ENCODE results near the gene NAT10.

Gene NAT10

DNA sequence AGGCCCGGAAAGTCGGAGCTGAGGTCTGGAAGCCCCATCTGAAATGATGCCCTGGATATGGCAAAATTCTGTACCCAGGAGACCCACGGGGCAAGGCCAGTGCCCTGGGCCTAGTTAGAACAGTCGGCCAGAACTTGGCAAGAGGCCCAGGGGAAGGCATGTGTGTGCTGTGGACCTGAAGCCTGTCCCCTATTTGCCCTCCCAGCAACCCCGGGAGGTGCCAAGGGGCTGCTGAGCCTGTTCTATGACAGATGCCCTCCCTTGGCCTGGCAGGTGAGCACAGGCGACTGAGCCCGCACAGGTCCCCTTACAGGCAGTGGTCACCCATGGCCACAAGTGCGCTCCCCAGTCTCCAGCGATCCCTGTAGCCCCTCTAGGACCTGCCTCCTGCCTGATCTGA, 51.7 kb downstream of the NAT10 start:
- no CpG with 5 or more reads among the region's 9 CpGs for WGBS (ENCODE audit: insufficient coverage, insufficient read length)
- no peaks in the 10 kb centered on the region for H3K36me3 ChIP-seq (ENCODE audit: control insufficient read depth, insufficient read depth, low read length)

DNA sequence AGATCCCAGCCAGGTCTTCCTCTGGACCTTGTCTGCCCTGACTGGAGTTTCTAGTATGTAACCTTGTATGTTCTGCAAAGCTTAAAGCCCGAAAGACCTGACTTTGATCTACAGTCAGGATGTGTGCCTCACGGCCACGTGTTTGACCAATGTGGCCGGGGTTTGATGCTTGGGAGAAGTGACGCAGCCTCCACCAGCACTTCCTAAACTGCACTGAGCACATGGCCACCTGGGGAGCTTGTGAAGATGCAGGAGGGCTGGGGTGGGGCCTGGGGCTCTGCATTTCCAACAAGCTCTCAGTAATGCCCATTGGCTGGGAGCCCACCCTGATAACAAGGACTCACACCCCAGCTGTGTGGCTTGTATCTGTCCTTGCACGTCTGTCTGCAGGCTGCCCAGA, 53.2 kb downstream of the NAT10 start:
- no peak for DNase-seq (ENCODE audit: low read depth, low spot score)
- no peaks in the 10 kb centered on the region for H3K4me1 ChIP-seq (ENCODE audit: control insufficient read depth, insufficient read depth, low read length)
- no peaks in the 10 kb centered on the region for H3K27me3 ChIP-seq (ENCODE audit: control insufficient read depth, insufficient read depth, low read length)
- no peaks in the 10 kb centered on the region for H3K9me3 ChIP-seq (ENCODE audit: control insufficient read depth, insufficient read depth, low read length)
- H3K36me3 ChIP-seq (ENCODE audit: control insufficient read depth, insufficient read depth, low read length), result peaks cover 3% of the 10 kb centered on the region
- H3K27ac ChIP-seq (ENCODE audit: low read length), result no peak overlapping the region
- H3K4me3 ChIP-seq (ENCODE audit: low read length), result no peak overlapping the region
- no CpG with 5 or more reads among the region's 6 CpGs for WGBS (ENCODE audit: insufficient coverage, insufficient read length)

More for the DNA sequence above, 51.7 kb downstream of the NAT10 start:
- H3K9me3 ChIP-seq (ENCODE audit: control insufficient read depth, insufficient read depth, low read length), result no peaks in the 10 kb centered on the region
- no peak overlapping the region for H3K27ac ChIP-seq (ENCODE audit: low read length)
- H3K4me3 ChIP-seq (ENCODE audit: low read length), result no peak overlapping the region
- H3K4me1 ChIP-seq (ENCODE audit: control insufficient read depth, insufficient read depth, low read length), result no peaks in the 10 kb centered on the region
- no peaks in the 10 kb centered on the region for H3K27me3 ChIP-seq (ENCODE audit: control insufficient read depth, insufficient read depth, low read length)
- DNase-seq (ENCODE audit: low read depth, low spot score), result no peak

DNA sequence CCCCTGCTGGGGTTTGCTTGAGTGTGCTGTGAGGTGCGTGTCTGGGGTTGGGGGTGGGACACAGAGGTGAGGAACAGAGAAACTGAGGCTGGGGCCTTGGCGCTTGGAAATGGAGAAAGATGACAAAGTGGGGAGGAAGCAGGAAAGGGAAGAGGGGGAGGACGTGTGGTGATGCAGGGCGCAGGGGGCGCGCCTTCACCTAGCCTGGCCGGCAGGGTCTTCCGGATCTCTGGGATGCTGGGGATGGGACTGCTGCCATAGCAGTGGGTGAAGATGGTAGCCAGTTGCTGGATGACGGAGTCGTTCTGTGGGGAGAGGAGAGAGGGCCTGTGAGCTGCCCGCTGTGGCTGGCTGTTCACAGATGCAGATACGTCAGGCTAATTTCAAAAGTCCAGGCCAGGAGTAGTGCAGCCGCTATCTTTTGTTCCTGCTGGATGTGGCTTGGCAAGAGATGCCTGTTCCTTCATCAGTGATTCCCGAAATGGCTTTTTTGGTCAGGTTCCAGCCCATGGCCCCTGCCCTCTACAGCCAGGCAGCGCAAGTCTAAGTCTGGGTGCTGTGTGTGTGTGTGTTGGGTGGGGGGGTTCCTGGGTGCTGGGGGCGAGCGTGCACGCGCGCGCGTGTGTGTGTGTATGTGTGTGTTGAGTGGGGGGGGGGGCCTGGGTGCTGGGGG, 54.8 kb downstream of the NAT10 start:
- no peaks in the 10 kb centered on the region for H3K9me3 ChIP-seq (ENCODE audit: control insufficient read depth, insufficient read depth, low read length)
- no peak for DNase-seq (ENCODE audit: low read depth, low spot score)
- H3K27me3 ChIP-seq (ENCODE audit: control insufficient read depth, insufficient read depth, low read length), result no peaks in the 10 kb centered on the region
- H3K4me1 ChIP-seq (ENCODE audit: control insufficient read depth, insufficient read depth, low read length), result no peaks in the 10 kb centered on the region
- H3K4me3 ChIP-seq (ENCODE audit: low read length), result no peak overlapping the region
- H3K27ac ChIP-seq (ENCODE audit: low read length), result no peak overlapping the region
- H3K36me3 ChIP-seq (ENCODE audit: control insufficient read depth, insufficient read depth, low read length), result peaks cover 3% of the 10 kb centered on the region
- no CpG with 5 or more reads among the region's 22 CpGs for WGBS (ENCODE audit: insufficient coverage, insufficient read length)

DNA sequence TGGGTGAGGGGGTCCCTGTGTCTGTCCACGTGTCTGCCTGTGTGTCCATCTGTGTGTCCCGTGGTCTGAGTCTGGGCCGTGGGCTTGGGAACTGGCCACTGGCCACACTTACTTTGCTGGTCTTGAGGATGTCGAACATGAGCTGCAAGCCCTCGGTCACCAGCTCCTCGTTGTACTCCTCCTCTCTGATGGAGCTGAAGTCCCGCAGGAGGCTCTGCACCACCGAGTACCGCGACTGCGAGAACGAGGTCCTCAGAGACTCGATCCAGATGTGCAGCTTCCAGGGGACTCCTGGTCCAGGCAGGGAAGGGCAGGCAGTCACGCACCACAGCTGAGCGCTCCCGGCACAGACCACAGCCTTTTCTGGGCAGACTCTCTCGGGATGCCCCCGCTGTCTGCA, 55.4 kb downstream of the NAT10 start:
- no CpG with 5 or more reads among the region's 18 CpGs for WGBS (ENCODE audit: insufficient coverage, insufficient read length)
- Histone ChIP-seq H3K4me1 (ENCODE audit: control insufficient read depth, insufficient read depth, low read length) (no peaks in the 10 kb centered on the region), H3K27ac (ENCODE audit: low read length) (no peak overlapping the region), H3K27me3 (ENCODE audit: control insufficient read depth, insufficient read depth, low read length) (no peaks in the 10 kb centered on the region), H3K4me3 (ENCODE audit: low read length) (no peak overlapping the region), H3K36me3 (ENCODE audit: control insufficient read depth, insufficient read depth, low read length) (peaks cover 3% of the 10 kb centered on the region), H3K9me3 (ENCODE audit: control insufficient read depth, insufficient read depth, low read length) (no peaks in the 10 kb centered on the region)
- DNase-seq (ENCODE audit: low read depth, low spot score), result no peak

DNA sequence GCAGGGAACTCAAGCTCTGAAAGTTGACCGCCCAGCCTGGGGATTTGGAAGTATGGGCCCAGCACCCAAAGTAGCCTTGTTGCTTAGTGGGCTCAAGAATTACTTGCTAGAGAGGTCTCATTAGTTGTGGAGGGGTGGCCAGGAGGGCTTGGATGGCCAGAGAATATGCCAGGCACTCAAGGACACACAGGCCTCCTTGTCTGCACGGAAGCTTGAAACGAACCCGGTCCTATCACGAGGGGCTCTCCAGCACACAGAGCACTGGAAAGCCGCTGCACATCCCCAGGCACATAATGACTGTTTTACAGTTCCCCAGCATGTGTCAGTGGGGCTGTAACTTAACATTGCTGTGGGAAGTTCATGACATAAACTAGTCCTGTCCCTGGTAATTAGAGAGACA, 55.9 kb downstream of the NAT10 start:
- H3K4me3 ChIP-seq (ENCODE audit: low read length), result no peak overlapping the region
- H3K4me1 ChIP-seq (ENCODE audit: control insufficient read depth, insufficient read depth, low read length), result no peaks in the 10 kb centered on the region
- no peak overlapping the region for H3K27ac ChIP-seq (ENCODE audit: low read length)
- DNase-seq (ENCODE audit: low read depth, low spot score), result no peak
- no peaks in the 10 kb centered on the region for H3K27me3 ChIP-seq (ENCODE audit: control insufficient read depth, insufficient read depth, low read length)
- WGBS (ENCODE audit: insufficient coverage, insufficient read length), result no CpG with 5 or more reads among the region's 6 CpGs
- no peaks in the 10 kb centered on the region for H3K9me3 ChIP-seq (ENCODE audit: control insufficient read depth, insufficient read depth, low read length)
- peaks cover 3% of the 10 kb centered on the region for H3K36me3 ChIP-seq (ENCODE audit: control insufficient read depth, insufficient read depth, low read length)

DNA sequence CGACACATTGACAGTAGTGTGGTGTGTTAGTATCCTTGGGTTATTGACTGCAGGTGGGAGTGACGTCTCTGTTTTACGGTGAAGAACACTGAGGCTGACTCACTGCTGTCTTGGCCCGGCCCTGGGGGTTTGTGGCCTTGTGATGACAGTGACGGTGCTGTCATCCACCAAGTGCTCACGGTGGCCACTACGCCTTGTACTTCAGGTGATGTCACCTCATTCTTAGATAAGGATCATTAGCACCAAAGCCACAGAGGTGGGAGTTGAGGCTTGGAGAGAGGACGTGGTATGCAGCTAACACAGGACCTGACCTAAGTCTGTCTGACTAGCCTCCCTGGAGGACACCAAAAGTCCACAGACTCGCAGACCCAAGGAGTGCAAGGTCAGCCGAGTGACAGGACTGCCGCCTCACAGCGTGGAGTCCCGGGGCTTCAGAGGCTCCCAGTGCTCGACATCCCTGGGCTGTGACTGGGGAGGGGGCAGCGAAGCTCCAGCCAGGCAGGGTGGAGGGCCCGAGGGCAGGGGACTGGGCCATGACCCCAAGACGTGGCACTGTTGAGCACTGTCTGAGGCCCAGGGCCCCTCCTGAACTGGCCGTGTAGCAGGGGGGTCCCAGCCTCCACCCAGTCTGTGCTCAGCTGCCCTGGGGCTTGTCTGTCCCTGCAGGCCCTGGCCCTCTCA, 56.5 kb downstream of the NAT10 start:
- Histone ChIP-seq H3K4me1 (ENCODE audit: control insufficient read depth, insufficient read depth, low read length) (no peaks in the 10 kb centered on the region; the same call in 1 of the 2 replicates), H3K9me3 (ENCODE audit: control insufficient read depth, insufficient read depth, low read length) (no peaks in the 10 kb centered on the region), H3K27me3 (ENCODE audit: control insufficient read depth, insufficient read depth, low read length) (no peaks in the 10 kb centered on the region), H3K27ac (ENCODE audit: low read length) (no peak overlapping the region), H3K36me3 (ENCODE audit: control insufficient read depth, insufficient read depth, low read length) (peaks cover 3% of the 10 kb centered on the region), H3K4me3 (ENCODE audit: low read length) (no peak overlapping the region)
- DNase-seq (ENCODE audit: low read depth, low spot score), result no peak
- WGBS (ENCODE audit: insufficient coverage, insufficient read length), result no CpG with 5 or more reads among the region's 18 CpGs

DNA sequence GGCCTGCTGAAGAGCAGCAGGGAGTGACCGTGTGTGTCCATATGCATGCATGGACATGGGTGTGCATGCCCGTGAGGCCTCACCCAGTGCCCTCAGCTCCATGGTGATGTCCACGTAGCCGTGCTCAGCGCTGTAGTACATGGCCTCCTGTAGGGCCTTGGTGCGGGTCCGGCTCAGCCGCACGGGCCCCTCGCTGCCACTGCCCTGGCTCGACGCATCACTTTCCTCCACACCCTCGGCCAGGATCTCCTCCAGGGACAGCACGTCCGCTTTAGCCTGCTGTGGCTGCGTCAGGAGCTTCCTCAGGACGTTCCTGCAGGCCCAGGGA, 57.0 kb downstream of the NAT10 start:
- Histone ChIP-seq H3K4me1 (ENCODE audit: control insufficient read depth, insufficient read depth, low read length) (no peaks in the 10 kb centered on the region; the same call in 1 of the 2 replicates), H3K9me3 (ENCODE audit: control insufficient read depth, insufficient read depth, low read length) (no peaks in the 10 kb centered on the region), H3K36me3 (ENCODE audit: control insufficient read depth, insufficient read depth, low read length) (peaks cover 3% of the 10 kb centered on the region), H3K4me3 (ENCODE audit: low read length) (no peak overlapping the region), H3K27ac (ENCODE audit: low read length) (no peak overlapping the region), H3K27me3 (ENCODE audit: control insufficient read depth, insufficient read depth, low read length) (no peaks in the 10 kb centered on the region)
- DNase-seq (ENCODE audit: low read depth, low spot score), result no peak
- no CpG with 5 or more reads among the region's 17 CpGs for WGBS (ENCODE audit: insufficient coverage, insufficient read length)

DNA sequence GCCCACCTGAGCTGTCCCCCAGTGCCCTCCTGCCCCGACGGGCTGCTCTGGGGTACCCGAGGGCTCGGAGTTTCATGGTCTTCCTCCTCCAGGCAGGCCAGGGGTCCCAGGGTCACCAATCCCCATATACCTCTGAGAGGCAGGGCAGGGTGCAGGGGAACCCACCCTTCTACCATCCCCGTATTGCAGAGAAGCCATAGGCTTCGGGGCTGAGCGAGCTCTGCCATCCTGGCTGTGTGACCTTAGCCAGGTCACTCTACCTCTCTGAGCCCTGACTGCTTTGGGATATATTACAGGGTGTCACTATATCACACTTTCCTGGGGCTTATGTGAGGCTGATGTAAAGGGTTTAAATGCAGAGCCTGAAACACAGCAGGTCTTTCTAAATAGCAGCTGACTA, 57.4 kb downstream of the NAT10 start:
- Histone ChIP-seq H3K4me1 (ENCODE audit: control insufficient read depth, insufficient read depth, low read length) (no peaks in the 10 kb centered on the region; the same call in 1 of the 2 replicates), H3K27ac (ENCODE audit: low read length) (no peak overlapping the region), H3K27me3 (ENCODE audit: control insufficient read depth, insufficient read depth, low read length) (no peaks in the 10 kb centered on the region), H3K4me3 (ENCODE audit: low read length) (no peak overlapping the region), H3K36me3 (ENCODE audit: control insufficient read depth, insufficient read depth, low read length) (peaks cover 3% of the 10 kb centered on the region), H3K9me3 (ENCODE audit: control insufficient read depth, insufficient read depth, low read length) (no peaks in the 10 kb centered on the region)
- DNase-seq (ENCODE audit: low read depth, low spot score), result no peak
- WGBS (ENCODE audit: insufficient coverage, insufficient read length), result no CpG with 5 or more reads among the region's 7 CpGs

DNA sequence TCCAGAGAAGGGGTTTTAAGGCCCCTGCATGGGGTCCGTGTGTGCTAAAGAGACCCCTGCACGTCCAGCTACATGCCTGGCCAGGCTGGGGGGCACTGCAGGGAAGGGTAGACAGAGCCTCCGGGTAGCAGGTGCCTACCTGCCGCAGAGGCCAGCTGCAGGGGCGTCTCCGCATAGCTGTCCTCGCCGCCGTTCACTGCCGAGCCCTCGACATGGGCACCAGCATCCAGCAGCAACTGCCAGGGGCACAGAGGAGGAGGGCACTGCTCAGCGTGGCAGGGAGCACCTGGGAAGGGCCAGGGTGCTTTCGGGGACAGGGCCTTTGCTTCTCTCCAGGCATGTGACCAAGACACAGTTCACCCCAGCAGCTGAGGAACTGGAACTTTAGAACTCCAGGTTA, 59.7 kb downstream of the NAT10 start:
- no peaks in the 10 kb centered on the region; the same call in 1 of the 2 replicates for H3K4me1 ChIP-seq (ENCODE audit: control insufficient read depth, insufficient read depth, low read length)
- H3K4me3 ChIP-seq (ENCODE audit: low read length), result no peak overlapping the region
- DNase-seq (ENCODE audit: low read depth, low spot score), result no peak
- H3K27ac ChIP-seq (ENCODE audit: low read length), result no peak overlapping the region
- no peaks in the 10 kb centered on the region for H3K27me3 ChIP-seq (ENCODE audit: control insufficient read depth, insufficient read depth, low read length)
- H3K9me3 ChIP-seq (ENCODE audit: control insufficient read depth, insufficient read depth, low read length), result no peaks in the 10 kb centered on the region
- H3K36me3 ChIP-seq (ENCODE audit: control insufficient read depth, insufficient read depth, low read length), result peaks cover 3% of the 10 kb centered on the region
- no CpG with 5 or more reads among the region's 13 CpGs for WGBS (ENCODE audit: insufficient coverage, insufficient read length)

DNA sequence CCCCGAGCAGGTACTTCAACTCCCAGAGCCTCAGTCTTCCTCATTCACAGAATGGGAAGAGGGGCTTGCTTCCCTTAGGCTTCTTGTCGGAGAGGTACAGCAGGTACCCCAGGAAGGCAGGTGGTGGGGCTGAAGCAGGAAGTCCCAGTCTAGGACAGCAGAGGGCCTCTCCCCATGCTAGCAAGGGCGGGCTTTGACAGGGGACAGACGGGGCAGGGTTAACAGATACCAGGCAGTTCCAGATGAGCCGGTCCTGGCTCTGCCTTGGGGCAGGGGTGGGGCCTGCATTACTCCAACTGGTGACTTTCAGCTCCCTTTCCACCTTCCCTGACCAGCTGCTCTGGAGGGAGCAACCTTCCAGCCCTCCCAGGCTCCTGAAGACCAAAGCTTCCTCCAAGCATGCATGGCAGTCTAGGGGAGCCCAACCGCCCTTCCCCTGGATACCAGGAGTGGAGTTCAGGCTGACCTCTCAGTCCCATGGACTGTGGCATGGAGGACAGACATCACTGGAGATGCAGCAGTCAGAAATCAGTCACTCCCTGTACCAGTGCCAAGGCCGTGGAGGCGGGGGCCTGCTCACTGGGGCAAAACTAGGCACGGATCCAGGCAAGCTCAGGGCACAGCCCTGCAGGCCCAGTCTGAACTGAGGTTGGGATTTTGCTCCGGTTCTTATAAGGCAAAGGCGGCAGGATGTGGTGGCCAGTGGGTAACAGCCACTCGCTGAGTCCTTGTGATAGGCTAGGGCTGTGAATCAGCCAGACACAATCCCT, 60.5 kb downstream of the NAT10 start:
- H3K4me1 ChIP-seq (ENCODE audit: control insufficient read depth, insufficient read depth, low read length), result no peaks in the 10 kb centered on the region; the same call in 1 of the 2 replicates
- H3K27me3 ChIP-seq (ENCODE audit: control insufficient read depth, insufficient read depth, low read length), result no peaks in the 10 kb centered on the region
- H3K27ac ChIP-seq (ENCODE audit: low read length), result no peak overlapping the region
- no CpG with 5 or more reads among the region's 12 CpGs for WGBS (ENCODE audit: insufficient coverage, insufficient read length)
- no peaks in the 10 kb centered on the region for H3K9me3 ChIP-seq (ENCODE audit: control insufficient read depth, insufficient read depth, low read length)
- H3K36me3 ChIP-seq (ENCODE audit: control insufficient read depth, insufficient read depth, low read length), result peaks cover 3% of the 10 kb centered on the region
- no peak for DNase-seq (ENCODE audit: low read depth, low spot score)
- no peak overlapping the region for H3K4me3 ChIP-seq (ENCODE audit: low read length)

Data from iPS DF 6.9 (cell line).